SH-SY5Y (cell line): ENCODE data around the gene DSG3.

ENCODE experiments used
- GATA2 ChIP-seq: IDR thresholded peaks from 2 replicates; pipeline ENCODE4 v1.6.1; 2011; ENCODE audit warnings: mild to moderate bottlenecking, low read depth, low read length
- GATA3 ChIP-seq: IDR thresholded peaks from 2 replicates; pipeline ENCODE4 v1.6.1; 2011; ENCODE audit warnings: low read depth, mild to moderate bottlenecking, low read length, moderate library complexity

DNA sequence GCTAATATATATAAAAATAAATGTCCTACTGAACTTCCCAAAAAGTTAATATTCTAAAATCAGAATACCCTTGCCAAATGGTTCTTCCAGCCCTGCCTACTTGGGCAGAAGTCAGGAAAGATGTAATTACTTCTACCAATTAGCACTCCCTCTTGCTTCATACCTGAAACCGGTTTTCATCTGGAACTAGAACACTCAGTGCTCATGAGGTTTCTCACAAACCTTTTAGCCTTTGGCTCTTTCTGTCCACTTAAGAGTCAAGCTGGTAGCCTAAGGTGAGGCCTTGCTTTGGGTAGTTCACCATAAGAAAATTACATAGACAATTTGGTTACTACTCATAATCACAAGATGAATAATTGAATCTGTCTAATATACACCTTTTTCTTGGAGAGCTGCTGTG, 4.1 kb downstream of the DSG3 start:
- TF ChIP-seq GATA2 (no peak), GATA3 (no peak)
